CD4-positive, alpha-beta T cell treated with Interleukin-4 for 4 hours (primary cell): ENCODE measurements around the gene SLC25A21.
"Not testable (repeated sequence)": the region's sequence is repeated elsewhere in the genome, so short reads cannot be mapped to it uniquely, and the experiment has no call there.

Experiments used
- DNase-seq: peaks from one replicate; pipeline ENCODE4 v3.0.0-alpha.2; 2020

The SLC25A21 gene

DNA sequence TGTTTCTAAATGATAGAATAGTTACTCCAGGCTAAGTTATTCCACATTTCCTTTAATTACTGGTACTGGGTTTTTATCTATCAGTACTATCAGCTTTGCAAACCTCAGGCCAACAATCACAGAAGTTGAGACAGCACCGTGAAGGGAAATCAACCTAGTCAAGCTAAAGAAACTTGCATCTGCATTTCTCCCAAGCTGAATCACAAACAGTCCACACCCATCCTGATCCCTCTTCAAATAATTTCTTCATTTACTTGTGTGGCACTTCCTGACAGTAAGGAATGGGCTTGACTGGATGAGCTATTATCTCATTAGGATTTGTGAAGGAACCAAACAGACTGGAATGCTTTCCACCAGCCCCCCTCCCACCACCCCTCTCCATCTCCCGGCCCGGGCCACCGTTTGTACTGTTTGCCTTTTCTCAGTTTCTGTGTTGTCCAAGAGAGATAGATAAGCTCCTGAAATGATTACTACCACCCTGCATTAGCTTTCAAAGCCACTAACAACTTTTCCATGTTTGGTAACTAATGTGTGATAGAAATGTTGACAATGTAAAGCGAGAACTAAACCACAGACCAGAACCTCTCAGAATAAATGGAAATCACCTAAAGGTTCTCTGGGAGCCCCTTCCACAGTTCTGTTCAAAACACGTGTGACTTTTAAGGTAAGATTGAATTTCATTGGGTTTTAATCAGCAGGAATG is 236.3 kb downstream of the SLC25A21 start:
- no peak for DNase-seq

GRCh38 chr14:36934304-36934703 is 238.1 kb downstream of the SLC25A21 start:
- no peak for DNase-seq

- no peak for DNase-seq
These were observed 240.6 kb downstream of the SLC25A21 start for GRCh38 chr14:36931791-36932190.

DNA sequence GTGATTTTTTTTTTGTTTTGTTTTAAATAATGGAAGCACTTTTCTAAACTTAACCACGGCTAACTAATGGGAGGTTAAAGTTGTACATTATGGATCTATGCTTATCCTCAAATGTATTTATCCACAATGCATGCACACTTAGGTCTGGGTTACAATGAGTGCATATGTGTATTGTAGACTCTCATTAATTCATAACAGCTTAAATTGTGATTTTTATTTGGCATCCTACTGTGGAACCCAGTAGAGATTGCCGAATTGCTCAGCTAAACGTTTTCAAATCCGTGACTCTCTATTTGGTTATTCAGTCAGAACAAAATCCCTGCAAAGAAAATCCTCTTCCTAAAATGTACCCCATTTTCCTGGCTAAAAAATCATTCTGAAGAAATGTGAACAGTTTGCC is 244.0 kb downstream of the SLC25A21 start:
- no peak for DNase-seq

- DNase-seq, result no peak
These were observed 247.3 kb downstream of the SLC25A21 start for GRCh38 chr14:36925094-36925493.

GRCh38 chr14:36916668-36917067 is 255.7 kb downstream of the SLC25A21 start:
- no peak for DNase-seq

- DNase-seq, result no peak
These were observed 257.3 kb downstream of the SLC25A21 start for GRCh38 chr14:36915081-36915480.

DNA sequence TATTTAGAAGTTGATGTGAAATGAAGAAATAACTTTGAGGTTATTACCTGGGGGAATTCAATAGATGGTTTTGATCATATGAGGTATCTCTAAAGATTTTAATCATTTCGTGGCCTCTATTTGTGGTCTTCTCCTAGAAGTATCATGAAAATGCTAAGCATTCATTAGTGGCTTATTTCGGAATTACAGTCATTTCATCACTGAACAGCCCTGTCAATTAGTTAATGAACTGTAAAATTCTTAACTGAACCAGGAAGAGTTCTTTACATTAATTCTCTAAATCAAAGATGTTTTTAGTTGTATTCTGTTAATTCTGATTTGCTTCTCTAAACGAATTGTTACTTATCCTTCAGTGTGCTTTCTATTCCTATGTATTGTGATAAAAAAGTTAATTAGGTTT is 261.8 kb downstream of the SLC25A21 start:
- DNase-seq, result no peak

DNA sequence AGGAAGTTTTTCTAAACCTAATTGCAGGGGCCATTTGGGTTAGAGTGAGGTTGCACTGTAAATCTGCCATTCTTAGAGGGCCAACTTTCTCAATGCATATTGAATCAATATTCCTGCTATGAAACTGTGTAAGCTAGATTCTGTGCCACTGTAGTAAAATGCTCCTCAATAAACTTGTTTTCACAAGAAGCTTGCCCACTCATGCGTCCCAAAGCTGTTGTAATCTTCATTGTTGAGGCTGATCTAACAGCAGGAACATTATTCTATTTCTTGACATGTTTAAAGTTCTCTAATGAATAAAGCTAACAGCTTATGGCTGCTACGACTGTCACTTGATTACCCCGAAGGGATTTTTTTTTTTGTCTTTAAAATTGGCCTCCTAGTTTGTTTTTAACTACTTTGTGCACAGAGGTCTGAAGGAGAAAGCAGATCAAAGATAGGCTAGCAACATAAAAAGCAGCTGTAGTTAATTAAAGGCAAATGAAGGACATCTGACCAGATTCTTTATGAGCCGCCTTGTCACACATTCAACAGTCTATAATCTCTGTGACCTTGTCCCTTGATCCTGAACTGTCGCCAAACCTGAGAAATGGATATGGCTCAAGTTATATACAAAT is 267.0 kb downstream of the SLC25A21 start:
- no peak for DNase-seq

DNA sequence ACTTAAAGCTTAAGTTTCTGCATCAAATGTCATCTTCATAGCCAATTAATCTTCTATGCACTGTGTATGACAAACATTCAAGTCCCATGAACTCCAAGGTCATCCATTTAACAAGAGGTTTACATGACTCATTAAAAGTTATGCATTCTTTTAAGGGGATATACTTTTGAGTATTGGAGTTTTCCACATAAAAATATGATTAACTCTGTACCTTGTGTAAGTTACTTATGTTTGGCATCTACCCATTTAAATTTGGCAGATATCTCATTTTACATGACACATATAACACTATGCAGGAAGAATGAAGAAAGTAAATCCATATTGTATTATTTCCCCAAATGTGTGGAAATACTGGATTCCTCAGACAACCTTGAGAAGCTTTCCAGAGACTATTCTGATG is 270.5 kb downstream of the SLC25A21 start:
- DNase-seq, result no peak

- DNase-seq, result no peak
These were observed 271.6 kb downstream of the SLC25A21 start for GRCh38 chr14:36900846-36901245.

GRCh38 chr14:36896300-36896699 is 276.1 kb downstream of the SLC25A21 start:
- not testable (repeated sequence) for DNase-seq

DNA sequence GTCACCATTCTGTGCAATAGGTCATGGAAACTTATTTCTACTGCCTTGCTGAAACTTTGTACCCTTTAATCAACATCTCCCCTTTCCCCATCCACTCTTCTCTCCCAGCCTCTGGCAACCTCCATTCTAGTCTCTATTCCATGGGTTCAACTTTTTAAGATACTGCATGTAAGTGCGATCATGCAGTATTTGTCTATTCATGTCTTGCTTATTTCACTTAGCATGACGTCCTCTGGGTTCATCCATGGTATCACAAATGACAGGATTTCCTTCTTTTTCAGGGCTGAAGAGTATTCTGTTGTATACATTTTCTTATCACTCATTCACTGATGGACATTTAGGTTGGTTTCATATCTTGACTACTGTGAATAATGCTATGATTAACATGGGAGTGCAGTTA is 288.4 kb downstream of the SLC25A21 start:
- no peak for DNase-seq

DNA sequence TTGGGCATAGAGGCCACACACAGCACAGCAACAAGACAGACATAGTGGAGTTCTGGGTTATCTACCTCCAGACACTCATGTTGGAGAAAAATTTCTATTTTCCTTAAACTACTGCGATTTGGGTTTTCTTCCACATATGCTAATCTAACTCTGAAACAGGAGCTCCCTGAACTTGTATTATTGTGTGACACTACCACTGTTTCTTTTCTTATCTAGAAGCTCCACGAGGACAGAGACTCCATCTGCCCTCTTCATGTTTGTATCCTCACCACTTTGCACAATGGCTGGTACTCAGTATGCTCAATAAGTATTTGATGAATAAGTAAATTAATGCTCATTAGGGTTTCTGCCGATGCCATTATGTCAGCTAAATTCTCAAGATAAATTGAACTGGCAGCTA is 292.1 kb downstream of the SLC25A21 start:
- no peak for DNase-seq

DNA sequence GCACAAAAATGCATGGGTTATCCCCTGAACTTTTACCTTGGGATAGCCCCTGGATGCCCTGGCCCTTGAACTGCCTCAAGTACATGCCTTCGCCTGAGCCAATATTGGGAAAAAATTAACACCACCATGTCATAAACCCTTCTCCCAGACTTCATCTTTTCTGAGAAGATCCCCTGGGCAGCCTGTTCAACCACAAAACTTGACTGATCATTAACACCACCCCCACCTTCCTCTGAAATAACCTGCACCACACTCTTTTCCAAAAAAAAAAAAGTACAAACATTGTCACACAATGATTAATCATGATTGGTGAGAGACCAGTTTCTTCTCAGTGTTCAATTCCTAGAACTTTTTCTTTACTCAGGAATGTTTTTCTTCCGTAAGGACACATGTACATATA is 292.8 kb downstream of the SLC25A21 start:
- DNase-seq, result no peak

DNA sequence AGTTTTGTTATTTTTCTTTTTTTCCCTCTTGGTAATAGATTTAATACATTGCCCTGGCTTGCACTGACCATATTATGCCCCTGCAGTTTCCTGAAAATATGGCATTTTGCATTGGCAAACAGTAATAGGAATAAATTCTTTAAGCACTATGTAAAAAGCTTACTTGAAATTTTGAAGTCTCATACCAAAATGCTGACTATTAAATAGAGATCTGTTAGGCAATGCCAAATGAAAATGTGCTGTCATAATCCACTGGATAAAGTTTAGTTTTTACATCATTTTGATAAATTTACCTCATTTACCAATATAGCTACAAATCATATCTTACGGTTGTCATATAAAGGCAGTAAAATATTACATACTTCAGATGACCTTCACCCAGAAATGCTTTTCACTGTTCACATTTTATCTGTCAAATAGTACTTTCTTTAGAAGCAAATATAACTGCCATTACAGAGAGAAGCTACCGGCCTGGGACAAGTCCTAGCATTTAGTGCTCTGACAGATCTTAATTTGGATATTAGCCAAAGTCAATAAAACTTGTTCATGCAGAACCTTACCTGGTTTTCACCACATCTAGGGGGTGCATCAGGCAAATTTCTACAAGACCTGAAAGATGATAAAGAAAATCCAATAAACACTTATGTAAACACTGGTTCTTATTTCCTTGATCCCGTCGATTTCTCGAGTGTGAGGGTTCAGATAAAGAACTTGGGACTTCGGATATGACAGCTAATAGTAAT is 297.8 kb downstream of the SLC25A21 start:
- DNase-seq, result no peak

DNA sequence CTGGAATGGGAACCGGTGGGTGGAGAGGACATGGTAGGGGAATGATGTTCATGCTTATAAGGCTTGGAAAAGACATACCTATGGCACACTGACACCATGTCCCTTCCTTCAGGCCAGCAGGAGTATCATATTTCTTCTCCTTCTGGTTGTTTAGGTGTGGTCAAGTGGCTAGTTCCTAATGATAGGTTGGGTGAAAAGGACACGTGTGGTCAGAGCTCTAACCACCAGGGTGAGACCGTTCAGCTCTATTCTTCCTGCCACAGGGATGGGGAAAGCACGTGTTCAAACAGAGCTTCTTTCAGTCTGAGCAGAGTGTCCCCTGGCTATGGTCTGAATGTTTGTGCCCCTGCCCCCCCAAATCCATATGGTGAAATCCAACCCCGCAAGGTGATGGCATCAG is 301.6 kb downstream of the SLC25A21 start:
- DNase-seq, result no peak

DNA sequence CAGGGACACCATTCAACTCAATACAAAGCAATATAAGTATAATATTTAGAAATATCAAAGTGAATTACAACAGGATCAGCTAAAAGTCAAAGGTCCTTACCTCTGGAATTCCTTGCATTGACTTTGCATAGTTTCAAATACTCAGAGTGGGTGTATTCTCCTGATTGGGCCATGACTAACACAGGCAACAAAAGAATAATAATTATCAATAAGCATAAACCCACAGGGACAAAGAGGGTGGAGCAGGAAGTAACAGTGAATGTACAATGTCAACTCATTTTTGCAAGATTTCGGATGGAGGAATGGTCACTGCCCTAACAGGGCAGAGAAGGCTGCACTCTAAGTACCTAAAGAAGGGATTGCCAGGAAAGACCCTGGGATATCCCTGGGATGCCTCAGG is 303.3 kb downstream of the SLC25A21 start:
- no peak for DNase-seq

DNA sequence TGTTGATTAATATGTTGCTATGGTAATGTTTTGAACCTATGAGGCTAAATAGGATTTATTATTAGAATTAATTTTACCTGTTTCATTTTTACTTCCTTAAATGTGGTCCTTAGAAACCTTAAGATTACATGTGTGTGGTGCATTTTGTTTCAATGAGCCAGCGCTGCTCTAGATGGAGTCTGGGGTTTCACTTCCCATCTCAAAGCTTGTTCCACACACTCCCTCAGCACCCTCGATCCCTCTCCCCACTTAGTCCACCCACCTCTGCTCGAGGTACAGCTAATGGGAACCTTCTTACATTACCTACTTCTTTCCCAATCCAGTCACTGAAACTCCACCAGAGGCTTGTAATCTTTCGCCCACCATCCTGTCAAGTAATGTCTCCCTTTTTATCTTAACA is 305.5 kb downstream of the SLC25A21 start:
- no peak for DNase-seq

- no peak for DNase-seq
These were observed 309.1 kb downstream of the SLC25A21 start for GRCh38 chr14:36863271-36863670.

DNA sequence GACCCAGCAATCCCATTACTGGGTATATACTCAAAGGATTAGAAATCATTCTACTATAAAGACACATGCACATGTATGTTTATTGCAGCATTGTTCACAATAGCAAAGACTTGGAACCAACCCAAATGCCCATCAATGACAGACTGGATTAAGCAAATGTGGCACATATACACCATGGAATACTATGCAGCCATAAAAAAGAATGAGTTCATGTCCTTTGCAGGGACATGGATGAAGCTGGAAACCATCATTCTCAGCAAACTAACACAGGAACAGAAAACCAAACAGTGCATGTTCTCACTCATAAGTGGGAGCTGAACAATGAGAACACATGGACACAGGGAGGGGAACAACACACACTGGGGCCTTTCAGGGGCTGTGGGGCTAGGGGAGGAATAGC is 310.2 kb downstream of the SLC25A21 start:
- not testable (repeated sequence) for DNase-seq

- no peak for DNase-seq
These were observed 311.6 kb downstream of the SLC25A21 start for GRCh38 chr14:36860831-36861230.

GRCh38 chr14:36859119-36859518 is 313.3 kb downstream of the SLC25A21 start:
- DNase-seq, result no peak

- DNase-seq, result no peak
These were observed 314.5 kb downstream of the SLC25A21 start for GRCh38 chr14:36857842-36858445.
